NCI-H1694 (cell line): ENCODE results near the gene SERPINH1.

Experiments
- DNase-seq: peaks from one replicate; lab custom pipeline; 2025; lab: John Stamatoyannopoulos, UW

The SERPINH1 gene

GRCh38 chr11:75532200-75533048, 29.6 kb upstream of the SERPINH1 start:
- peak; percentile 75 for DNase-seq

GRCh38 chr11:75533896-75534258, 28.2 kb upstream of the SERPINH1 start:
- no peak for DNase-seq

GRCh38 chr11:75534259-75535069, 27.6 kb upstream of the SERPINH1 start:
- DNase-seq = no peak

- DNase-seq = no peak
Measured at GRCh38 chr11:75535071-75535470, 27.0 kb upstream of the SERPINH1 start.

- DNase-seq = no peak
Measured at GRCh38 chr11:75536786-75537641, 25.0 kb upstream of the SERPINH1 start.

- no peak for DNase-seq
Measured at GRCh38 chr11:75537740-75538139, 24.3 kb upstream of the SERPINH1 start.

GRCh38 chr11:75538150-75538942, 23.7 kb upstream of the SERPINH1 start:
- no peak for DNase-seq

- no peak for DNase-seq
Measured at GRCh38 chr11:75539459-75540334, 22.4 kb upstream of the SERPINH1 start.

- DNase-seq = no peak
Measured at GRCh38 chr11:75541193-75542087, 20.6 kb upstream of the SERPINH1 start.

- no peak for DNase-seq
Measured at GRCh38 chr11:75542088-75542438, 20.0 kb upstream of the SERPINH1 start.

GRCh38 chr11:75543806-75544205, 18.2 kb upstream of the SERPINH1 start:
- DNase-seq = no peak

- DNase-seq = no peak
Measured at GRCh38 chr11:75547177-75547576, 14.9 kb upstream of the SERPINH1 start.

- DNase-seq = peak; percentile 29
Measured at GRCh38 chr11:75547617-75548058, 14.4 kb upstream of the SERPINH1 start.

GRCh38 chr11:75548595-75549272, 13.3 kb upstream of the SERPINH1 start:
- no peak for DNase-seq

GRCh38 chr11:75549370-75549958, 12.6 kb upstream of the SERPINH1 start:
- DNase-seq = no peak

GRCh38 chr11:75553182-75553581, 8.9 kb upstream of the SERPINH1 start:
- DNase-seq = no peak

- no peak for DNase-seq
Measured at GRCh38 chr11:75553889-75554257, 8.2 kb upstream of the SERPINH1 start.

- peak; percentile 82 for DNase-seq
Measured at GRCh38 chr11:75554258-75555022, 7.6 kb upstream of the SERPINH1 start.
